Measurements from ENCODE around the gene DCXR. TPM values are rescaled to one million over a fixed set of nuclear protein-coding genes. Genes with fewer than 3 reads are reported as not detected.
A peak's percentile ranks its signal among the peaks of the same experiment; 100 is the strongest.

Gene DCXR
- total and polyA plus RNA-seq, 3 experiments from 2014 or later = 108 to 127 (median 117) TPM

- Histone ChIP-seq H3K9me3 (ENCODE audit: low read length) (no peaks in the 10 kb centered on the region), H3K27me3 (ENCODE audit: insufficient read depth, low read length, poor library complexity, severe bottlenecking) (no peaks in the 10 kb centered on the region), H3K4me3 (ENCODE audit: low read length) (peak overlapping the region; percentile 26), H3K4me1 (ENCODE audit: insufficient read depth, low read length) (peaks cover 25% of the 10 kb centered on the region), H3K27ac (ENCODE audit: low read depth, low read length) (no peak overlapping the region), H3K36me3 (ENCODE audit: insufficient read depth, low read length) (no peaks in the 10 kb centered on the region)
- peaks cover 0 to 30% (median 2%) of the 10 kb centered on the region in 3 donors for H3K36me3 Mint-ChIP-seq
- H3K4me1 Mint-ChIP-seq = peaks cover 0 to 26% (median 17%) of the 10 kb centered on the region in 3 donors
- no peaks in the 10 kb centered on the region for H3K27me3 Mint-ChIP-seq
- peak overlapping the region in 3 of 8 donors; percentile 21 to 87 (median 85) for H3K27ac Mint-ChIP-seq
- no peak for DNase-seq
- CTCF ChIA-PET = interaction anchor here (0.8 to 3.6 kb wide), 3 partner anchors 12 to 156 kb away, joined by 3 to 23 read pairs (median 3); partner anchors contain the start of gene DCXR
- peak overlapping the region in 6 of 7 donors; percentile 76 to 90 (median 82) for H3K4me3 Mint-ChIP-seq
- no peaks in the 10 kb centered on the region for H3K9me3 Mint-ChIP-seq
- POLR2A ChIA-PET = interaction anchor here (2.2 kb wide), 1 partner anchor 13 kb away, joined by 7 read pairs; the partner anchor contains the start of gene DCXR
These were observed 12.8 kb upstream of the DCXR start for GRCh38 chr17:82050152-82050760.

DNA sequence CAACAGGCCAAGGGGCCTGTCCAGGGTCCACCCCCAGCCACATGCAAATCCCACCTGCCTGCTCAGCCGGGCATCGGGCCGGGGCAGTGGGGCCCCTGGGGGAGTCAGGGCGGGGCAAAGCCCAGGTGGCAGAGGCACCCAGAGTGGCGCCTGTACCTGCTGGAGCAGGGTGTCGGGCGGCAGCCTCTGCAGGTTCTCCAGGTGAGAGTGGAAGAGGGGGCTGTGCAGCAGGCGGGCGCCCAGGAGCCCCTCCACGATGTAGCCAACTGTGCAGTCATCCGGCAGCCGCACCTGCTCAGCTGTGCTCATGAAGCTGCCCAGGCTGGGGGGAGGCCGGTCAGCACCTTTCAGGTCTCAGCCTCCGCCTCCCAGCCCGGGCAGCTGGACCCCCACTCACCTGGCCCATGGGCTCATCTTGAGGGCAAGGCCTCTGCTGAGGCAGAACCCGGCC is 12.0 kb upstream of the DCXR start:
- Mint-ChIP-seq H3K27ac (no peak overlapping the region), H3K4me3 (peak overlapping the region in 2 of 7 donors; percentile 23 to 34), H3K36me3 (peaks cover 0 to 23% (median 2%) of the 10 kb centered on the region in 3 donors), H3K27me3 (no peaks in the 10 kb centered on the region), H3K9me3 (no peaks in the 10 kb centered on the region), H3K4me1 (peaks cover 0 to 26% (median 17%) of the 10 kb centered on the region in 3 donors)
- Histone ChIP-seq H3K27me3 (ENCODE audit: insufficient read depth, low read length, poor library complexity, severe bottlenecking) (no peaks in the 10 kb centered on the region), H3K4me3 (ENCODE audit: low read length) (no peak overlapping the region), H3K9me3 (ENCODE audit: low read length) (no peaks in the 10 kb centered on the region), H3K4me1 (ENCODE audit: insufficient read depth, low read length) (peaks cover 25% of the 10 kb centered on the region), H3K36me3 (ENCODE audit: insufficient read depth, low read length) (no peaks in the 10 kb centered on the region), H3K27ac (ENCODE audit: low read depth, low read length) (no peak overlapping the region)
- ChIA-PET POLR2A (no interaction called here), CTCF (interaction anchor here (0.8 to 3.6 kb wide), 2 partner anchors 11 to 105 kb away, joined by 3 to 23 read pairs; partner anchors contain the start of gene DCXR)
- no peak for DNase-seq

DNA sequence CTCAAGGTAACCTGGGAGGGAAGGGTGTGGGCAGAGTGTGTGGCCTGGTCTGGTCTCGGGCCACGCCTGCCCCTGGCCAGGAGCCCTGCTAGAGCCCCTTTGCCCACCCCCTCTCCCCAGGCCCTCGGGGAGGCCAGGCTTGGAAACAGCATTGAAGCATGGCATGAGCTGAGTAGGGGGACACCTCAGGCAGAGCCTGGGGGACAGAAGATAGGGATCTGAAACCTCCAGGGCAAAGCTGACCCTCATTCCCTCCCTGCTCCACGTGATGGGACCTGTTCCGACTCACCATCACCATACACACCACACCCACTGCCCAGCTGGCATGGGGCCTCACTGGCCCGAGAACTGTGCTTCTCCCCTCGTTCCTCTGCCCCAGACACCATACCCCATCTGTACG is 11.6 kb upstream of the DCXR start:
- Mint-ChIP-seq H3K4me3 (peak overlapping the region in 4 of 7 donors; percentile 23 to 44 (median 33)), H3K27ac (no peak overlapping the region), H3K9me3 (no peaks in the 10 kb centered on the region), H3K27me3 (no peaks in the 10 kb centered on the region), H3K36me3 (peaks cover 0 to 20% (median 2%) of the 10 kb centered on the region in 3 donors), H3K4me1 (peaks cover 0 to 26% (median 17%) of the 10 kb centered on the region in 3 donors)
- Histone ChIP-seq H3K36me3 (ENCODE audit: insufficient read depth, low read length) (no peaks in the 10 kb centered on the region), H3K27me3 (ENCODE audit: insufficient read depth, low read length, poor library complexity, severe bottlenecking) (no peaks in the 10 kb centered on the region), H3K27ac (ENCODE audit: low read depth, low read length) (no peak overlapping the region), H3K4me1 (ENCODE audit: insufficient read depth, low read length) (peaks cover 25% of the 10 kb centered on the region), H3K4me3 (ENCODE audit: low read length) (no peak overlapping the region), H3K9me3 (ENCODE audit: low read length) (no peaks in the 10 kb centered on the region)
- no peak for DNase-seq
- ChIA-PET CTCF (interaction anchor here (3.6 kb wide), 1 partner anchor 11 kb away, joined by 23 read pairs; the partner anchor contains the start of gene DCXR), POLR2A (no interaction called here)

GRCh38 chr17:82048571-82048971 is 11.1 kb upstream of the DCXR start:
- DNase-seq = no peak
- no peaks in the 10 kb centered on the region for H3K9me3 ChIP-seq (ENCODE audit: low read length)
- Mint-ChIP-seq H3K9me3 (no peaks in the 10 kb centered on the region), H3K27ac (peak overlapping the region in 1 of 8 donors; percentile 47), H3K36me3 (peaks cover 0 to 18% (median 2%) of the 10 kb centered on the region in 3 donors), H3K4me3 (no peak overlapping the region), H3K27me3 (no peaks in the 10 kb centered on the region), H3K4me1 (peaks cover 0 to 24% (median 17%) of the 10 kb centered on the region in 3 donors)
- POLR2A ChIA-PET = no interaction called here
- H3K27me3 ChIP-seq (ENCODE audit: insufficient read depth, low read length, poor library complexity, severe bottlenecking) = no peaks in the 10 kb centered on the region
- H3K36me3 ChIP-seq (ENCODE audit: insufficient read depth, low read length) = no peaks in the 10 kb centered on the region
- H3K4me1 ChIP-seq (ENCODE audit: insufficient read depth, low read length) = peaks cover 25% of the 10 kb centered on the region
- CTCF ChIA-PET = interaction anchor here (3.6 kb wide), 1 partner anchor 10 kb away, joined by 23 read pairs; the partner anchor contains the start of gene DCXR
- H3K27ac ChIP-seq (ENCODE audit: low read depth, low read length) = no peak overlapping the region
- H3K4me3 ChIP-seq (ENCODE audit: low read length) = no peak overlapping the region

- DNase-seq = no peak
- H3K27me3 ChIP-seq (ENCODE audit: insufficient read depth, low read length, poor library complexity, severe bottlenecking) = no peaks in the 10 kb centered on the region
- H3K9me3 ChIP-seq (ENCODE audit: low read length) = no peaks in the 10 kb centered on the region
- no peaks in the 10 kb centered on the region for H3K36me3 ChIP-seq (ENCODE audit: insufficient read depth, low read length)
- H3K4me1 ChIP-seq (ENCODE audit: insufficient read depth, low read length) = peaks cover 19% of the 10 kb centered on the region
- no peak overlapping the region for H3K27ac ChIP-seq (ENCODE audit: low read depth, low read length)
- no peaks in the 10 kb centered on the region for H3K9me3 Mint-ChIP-seq
- H3K4me1 Mint-ChIP-seq = peaks cover 0 to 19% (median 13%) of the 10 kb centered on the region in 3 donors
- peak overlapping the region in 3 of 7 donors; percentile 25 to 74 (median 45) for H3K4me3 Mint-ChIP-seq
- no peaks in the 10 kb centered on the region for H3K27me3 Mint-ChIP-seq
- POLR2A ChIA-PET = no interaction called here
- H3K4me3 ChIP-seq (ENCODE audit: low read length) = no peak overlapping the region
- peaks cover 0 to 18% (median 2%) of the 10 kb centered on the region in 3 donors for H3K36me3 Mint-ChIP-seq
- CTCF ChIA-PET = interaction anchor here (1.4 kb wide), 1 partner anchor 10 kb away, joined by 3 read pairs; the partner anchor contains the start of gene DCXR
- no peak overlapping the region for H3K27ac Mint-ChIP-seq
These were observed 10.5 kb upstream of the DCXR start for GRCh38 chr17:82047914-82048570.

GRCh38 chr17:82047379-82047778 is 9.9 kb upstream of the DCXR start:
- Mint-ChIP-seq H3K4me1 (peaks cover 0 to 13% (median 10%) of the 10 kb centered on the region in 3 donors), H3K4me3 (peak overlapping the region in 3 of 7 donors; percentile 45 to 74 (median 73)), H3K36me3 (peaks cover 0 to 17% (median 2%) of the 10 kb centered on the region in 3 donors), H3K27ac (peak overlapping the region in 1 of 8 donors; percentile 43), H3K9me3 (no peaks in the 10 kb centered on the region), H3K27me3 (no peaks in the 10 kb centered on the region)
- POLR2A ChIA-PET = no interaction called here
- no peak for DNase-seq
- Histone ChIP-seq H3K4me3 (ENCODE audit: low read length) (no peak overlapping the region), H3K27me3 (ENCODE audit: insufficient read depth, low read length, poor library complexity, severe bottlenecking) (no peaks in the 10 kb centered on the region), H3K27ac (ENCODE audit: low read depth, low read length) (no peak overlapping the region), H3K4me1 (ENCODE audit: insufficient read depth, low read length) (peaks cover 13% of the 10 kb centered on the region), H3K9me3 (ENCODE audit: low read length) (no peaks in the 10 kb centered on the region), H3K36me3 (ENCODE audit: insufficient read depth, low read length) (no peaks in the 10 kb centered on the region)
- CTCF ChIA-PET = interaction anchor here (1.4 kb wide), 1 partner anchor 10 kb away, joined by 3 read pairs; the partner anchor contains the start of gene DCXR

GRCh38 chr17:82046903-82047302 is 9.4 kb upstream of the DCXR start:
- peaks cover 11% of the 10 kb centered on the region for H3K4me1 ChIP-seq (ENCODE audit: insufficient read depth, low read length)
- H3K27ac ChIP-seq (ENCODE audit: low read depth, low read length) = no peak overlapping the region
- H3K36me3 Mint-ChIP-seq = peaks cover 0 to 17% (median 2%) of the 10 kb centered on the region in 3 donors
- no peaks in the 10 kb centered on the region for H3K9me3 ChIP-seq (ENCODE audit: low read length)
- no peak for DNase-seq
- no peaks in the 10 kb centered on the region for H3K27me3 ChIP-seq (ENCODE audit: insufficient read depth, low read length, poor library complexity, severe bottlenecking)
- no peaks in the 10 kb centered on the region for H3K9me3 Mint-ChIP-seq
- H3K4me1 Mint-ChIP-seq = peaks cover 0 to 13% (median 10%) of the 10 kb centered on the region in 3 donors
- peak overlapping the region in 1 of 8 donors; percentile 39 for H3K27ac Mint-ChIP-seq
- CTCF ChIA-PET = interaction anchor here (1.4 kb wide), 1 partner anchor 9 kb away, joined by 3 read pairs; the partner anchor contains the start of gene DCXR
- H3K4me3 ChIP-seq (ENCODE audit: low read length) = no peak overlapping the region
- H3K27me3 Mint-ChIP-seq = no peaks in the 10 kb centered on the region
- POLR2A ChIA-PET = no interaction called here
- H3K36me3 ChIP-seq (ENCODE audit: insufficient read depth, low read length) = no peaks in the 10 kb centered on the region
- H3K4me3 Mint-ChIP-seq = peak overlapping the region in 1 of 7 donors; percentile 74
